A549 (cell line): ENCODE data around the gene BCAS4. TPM values are rescaled to one million over a fixed set of nuclear protein-coding genes. Genes with fewer than 3 reads are reported as not detected.

Experiments used
- ATAC-seq, 2 experiments: fragments of 200-7000 bp in 1 of 2; fragments of >200 bp in 1 of 2; cut with Nextera tagmentation in 1 of 2; cut with Tn5 transposase in 1 of 2; 3 replicates each; pipeline versions ENCODE4 v1.8.0 to v1.9.1; 2018 to 2020; ENCODE audit warnings: mild to moderate bottlenecking in 1 of 2, moderate library complexity in 1 of 2
- CTCF ChIA-PET: fragments of 300-600 bp; sonication (Branson Sonifier 250); formaldehyde crosslinking; extraction: SDS; loops from one replicate; lab custom pipeline; 2021; ENCODE audit warnings: antibody characterized with exemption, inconsistent platforms; lab: Yijun Ruan, JAX
- POLR2A ChIA-PET: fragments of 350-600 bp; formaldehyde crosslinking; extraction: SDS; loops from one replicate; lab custom pipeline; 2021; ENCODE audit warnings: antibody characterized with exemption, inconsistent platforms; lab: Yijun Ruan, JAX
- DNase-seq, 2 experiments: peaks; one replicate each; pipeline versions ENCODE4 v3.0.0 to v3.0.0-alpha.2; 2011 to 2016; ENCODE audit warnings: low read depth in 1 of 2, low spot score in 1 of 2
- FAIRE-seq: peaks from 2 replicates; lab custom pipeline; 2011; peaks lifted over from hg19 to GRCh38; lab: Jason Lieb, UNC
- H3K27ac ChIP-seq, 2 experiments: fragments of >200 bp; sonication (Bioruptor Twin); formaldehyde crosslinking; 3 replicates each; pipeline ENCODE4 v1.5.1; 2016 to 2017
- H3K4me1 ChIP-seq: fragments of >200 bp; sonication (Bioruptor Twin); formaldehyde crosslinking; 3 replicates; pipeline ENCODE4 v1.6.1; 2016
- H3K4me2 ChIP-seq: fragments of >200 bp; sonication (Bioruptor Twin); formaldehyde crosslinking; 3 replicates; pipeline ENCODE4 v1.6.1; 2016
- H3K4me3 ChIP-seq: fragments of >200 bp; sonication (Bioruptor Twin); formaldehyde crosslinking; 3 replicates; pipeline ENCODE4 v1.5.1; 2016
- H3K9me3 ChIP-seq: fragments of >200 bp; sonication (Bioruptor Twin); formaldehyde crosslinking; 3 replicates; pipeline ENCODE4 v1.6.1; 2016
- CHD4 ChIP-seq: fragments of 200-600 bp; sonication (generic); IDR thresholded peaks from 2 replicates; pipeline ENCODE4 v1.6.1; 2016; ENCODE audit warnings: antibody characterized with exemption, mild to moderate bottlenecking, borderline replicate concordance
- EHF ChIP-seq: fragments of 250-450 bp; sonication (Bioruptor Pico); IDR thresholded peaks from 2 replicates; pipeline ENCODE4 v1.5.0; 2020; ENCODE audit warnings: mild to moderate bottlenecking
- GATA3 ChIP-seq: IDR thresholded peaks from 2 replicates; pipeline ENCODE4 v1.6.1; 2012; ENCODE audit warnings: borderline replicate concordance
- HDAC2 ChIP-seq: fragments of 200-600 bp; sonication (generic); IDR thresholded peaks from 2 replicates; pipeline ENCODE4 v1.6.1; 2016
- HOXA7 ChIP-seq: fragments of 250-450 bp; sonication (Bioruptor Pico); IDR thresholded peaks from 2 replicates; pipeline ENCODE4 v1.5.0; 2020; ENCODE audit warnings: mild to moderate bottlenecking, moderate library complexity
- HOXB13 ChIP-seq: fragments of 250-450 bp; sonication (Bioruptor Pico); IDR thresholded peaks from 2 replicates; pipeline ENCODE4 v1.5.0; 2020; ENCODE audit warnings: low read depth, mild to moderate bottlenecking, moderate library complexity
- HOXB5 ChIP-seq: fragments of 250-450 bp; sonication (Bioruptor Pico); IDR thresholded peaks from 2 replicates; pipeline ENCODE4 v1.5.0; 2020; ENCODE audit warnings: mild to moderate bottlenecking, moderate library complexity
- JUNB ChIP-seq: fragments of >200 bp; sonication (Bioruptor Twin); formaldehyde crosslinking; IDR thresholded peaks from 2 replicates; pipeline ENCODE4 v1.6.1; 2016
- KDM5A ChIP-seq: fragments of 200-600 bp; sonication (generic); IDR thresholded peaks from 2 replicates; pipeline ENCODE4 v1.6.1; 2016; ENCODE audit warnings: antibody characterized with exemption, mild to moderate bottlenecking
- MAFK ChIP-seq: fragments of 450-650 bp; IDR thresholded peaks from 2 replicates; pipeline ENCODE4 v1.6.1; 2014; ENCODE audit not compliant: partially characterized antibody
- NFE2L2 ChIP-seq: fragments of 150-350 bp; conservative IDR thresholded peaks from 2 replicates; pipeline ENCODE4 v1.6.1; 2014; ENCODE audit warnings: low read length
- NPAS2 ChIP-seq: fragments of 250-450 bp; sonication (Bioruptor Pico); IDR thresholded peaks from 2 replicates; pipeline ENCODE4 v1.8.0; 2022; ENCODE audit warnings: mild to moderate bottlenecking, moderate library complexity, borderline replicate concordance
- PHF8 ChIP-seq: fragments of 200-600 bp; sonication (generic); IDR thresholded peaks from 2 replicates; pipeline ENCODE4 v1.6.1; 2016; ENCODE audit warnings: low read depth, mild to moderate bottlenecking, antibody characterized with exemption, moderate library complexity, borderline replicate concordance
- SREBF2 ChIP-seq: fragments of 450-650 bp; IDR thresholded peaks from 2 replicates; pipeline ENCODE4 v1.6.1; 2014; ENCODE audit warnings: mild to moderate bottlenecking, moderate library complexity
- TP53 ChIP-seq: fragments of 250-450 bp; sonication (Bioruptor Pico); IDR thresholded peaks from 2 replicates; pipeline ENCODE4 v1.5.0; 2021; ENCODE audit warnings: mild to moderate bottlenecking, moderate library complexity
- ZC3H11A ChIP-seq: fragments of 450-650 bp; IDR thresholded peaks from 2 replicates; pipeline ENCODE4 v1.6.1; 2014; ENCODE audit warnings: antibody characterized with exemption, mild to moderate bottlenecking
- ZFP36 ChIP-seq: fragments of 450-650 bp; IDR thresholded peaks from 2 replicates; pipeline ENCODE4 v1.6.1; 2014; ENCODE audit warnings: borderline replicate concordance; ENCODE audit not compliant: partially characterized antibody
- ZNF302 ChIP-seq: fragments of 250-450 bp; sonication (Bioruptor Pico); IDR thresholded peaks from 2 replicates; pipeline ENCODE4 v1.9.0; 2021; ENCODE audit warnings: inconsistent platforms, mild to moderate bottlenecking, moderate library complexity
- ZSCAN20 ChIP-seq: fragments of 250-450 bp; sonication (Bioruptor Pico); IDR thresholded peaks from 2 replicates; pipeline ENCODE4 v1.8.0; 2022; ENCODE audit warnings: mild to moderate bottlenecking, moderate library complexity
- WGBS: methylation state at CpG from one replicate; pipeline ENCODE4 v1.1.6; 2017; ENCODE audit errors: missing lambda C conversion rate; 5-methylcytosine and 5-hydroxymethylcytosine counted together
- polyA plus RNA-seq, 4 experiments: library from polyadenylated mRNA; depleted of rRNA in 3 of 4; stranded (reverse); fragments of >200 nt; fragmentation: RNase III in 1 of 4; extraction: RNeasy Plus Mini Kit Qiagen cat#74134 plus additional on column Dnase treatment in 1 of 4; gene quantifications; 2 replicates in 3 of 4; 3 replicates in 1 of 4; pipeline ENCODE4 v1.2.3, GENCODE V29; 2011 to 2017
- TF ChIP-seq, protein P1 (sequence below): fragments of 200-600 bp; sonication (generic); IDR thresholded peaks from 2 replicates; pipeline ENCODE4 v1.6.1; 2016; ENCODE audit warnings: antibody characterized with exemption, mild to moderate bottlenecking, moderate library complexity
- TF ChIP-seq, protein P2 (sequence below): fragments of >200 bp; sonication (Bioruptor Twin); formaldehyde crosslinking; IDR thresholded peaks from 3 replicates; pipeline ENCODE4 v1.5.1; 2016

BCAS4 gene
- polyA plus RNA-seq, 2 of the 4 experiments (the other 2 are of a cell fraction) = 16.9 to 48.4 TPM

DNA sequence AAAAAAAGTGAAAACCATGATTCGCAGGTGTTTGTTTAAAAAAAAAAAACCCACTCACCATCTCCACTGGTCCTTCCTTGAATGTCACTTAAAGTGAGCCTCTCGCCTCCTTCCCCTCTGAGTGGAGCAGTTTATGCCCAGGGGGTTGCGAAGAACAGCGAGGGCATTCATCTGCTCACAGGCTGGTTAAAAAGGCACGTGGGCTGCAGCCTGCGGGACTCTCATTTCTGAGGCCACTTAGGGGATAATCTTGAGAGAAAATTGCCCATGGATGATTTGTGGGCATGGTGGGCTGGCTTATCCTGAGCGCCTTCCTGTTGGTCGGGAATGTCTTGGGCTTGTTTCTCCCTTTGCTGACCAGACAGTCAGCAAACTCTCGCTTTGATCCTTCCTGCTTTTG is 18.9 kb downstream of the BCAS4 start:
- POLR2A ChIA-PET = no interaction called here

DNA sequence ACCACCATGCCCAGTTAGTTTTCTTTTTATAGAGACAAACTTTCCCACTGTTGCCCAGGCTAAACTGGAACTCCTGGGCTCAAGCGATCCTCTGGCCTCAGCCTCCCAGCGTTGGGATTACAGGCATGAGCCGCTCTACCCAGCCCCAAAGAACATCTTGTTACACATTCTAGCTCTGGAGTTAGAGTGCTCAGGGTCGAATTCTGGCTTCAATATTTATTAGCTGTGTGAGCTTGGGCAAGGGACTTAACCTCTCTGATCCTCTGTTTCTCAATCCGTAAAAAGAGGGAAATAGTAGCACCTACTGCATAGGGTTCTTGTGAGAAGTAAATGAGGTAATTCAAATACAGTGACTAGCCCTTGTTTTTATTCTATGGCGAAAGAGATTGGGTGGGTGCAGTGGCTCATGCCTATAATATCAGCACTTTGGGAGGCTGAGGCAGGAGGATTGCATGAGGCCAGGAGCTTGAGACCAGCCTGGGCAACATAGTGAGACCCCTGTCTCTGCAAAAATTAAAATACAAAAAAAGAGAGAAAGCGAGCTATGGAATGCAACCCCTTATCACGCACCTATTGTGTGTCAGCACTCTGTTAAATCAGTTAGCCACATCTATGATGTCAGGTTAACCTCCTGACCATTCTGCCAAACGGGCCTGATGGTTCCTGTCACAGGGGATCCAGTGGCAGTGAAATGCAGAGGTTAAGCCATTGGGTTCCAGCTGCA is 19.7 kb downstream of the BCAS4 start:
- 81% methylated on average over 9 of the region's 9 CpGs for WGBS
- CTCF ChIA-PET = interaction anchor here (0.6 to 1.5 kb wide), 6 partner anchors 10 to 173 kb away, joined by 3 read pairs; partner anchors contain the start of gene BCAS4
- H3K4me3 ChIP-seq = no peak overlapping the region
- DNase-seq (no peak), FAIRE-seq (no peak), ATAC-seq (no peak)
- peaks cover 12% of the 10 kb centered on the region for H3K4me1 ChIP-seq
- no peak overlapping the region for H3K27ac ChIP-seq
- POLR2A ChIA-PET = no interaction called here
- no peaks in the 10 kb centered on the region for H3K9me3 ChIP-seq
- TF ChIP-seq ZFP36 (peak; percentile 38), GATA3 (no peak)
- H3K4me2 ChIP-seq = no peak overlapping the region

More for the DNA sequence above, 18.9 kb downstream of the BCAS4 start:
- CTCF ChIA-PET = interaction anchor here (0.9 to 1.8 kb wide), 5 partner anchors 19 to 116 kb away, joined by 3 to 6 read pairs (median 3); partner anchors contain the start of gene BCAS4
- ATAC-seq = no peak
- WGBS = 91% methylated on average over 9 of the region's 9 CpGs
- Histone ChIP-seq H3K4me1 (peaks cover 12% of the 10 kb centered on the region), H3K4me2 (no peak overlapping the region), H3K4me3 (no peak overlapping the region), H3K27ac (no peak overlapping the region)
- TF ChIP-seq GATA3 = no peak
- TF ChIP-seq HOXA7 (CRISPR knock-in tag) = no peak
- no peak for TF ChIP-seq MAFK
- TF ChIP-seq, all 56 proteins: peak for 0
- H3K9me3 ChIP-seq = no peaks in the 10 kb centered on the region
- FAIRE-seq (no peak), DNase-seq (no peak)

DNA sequence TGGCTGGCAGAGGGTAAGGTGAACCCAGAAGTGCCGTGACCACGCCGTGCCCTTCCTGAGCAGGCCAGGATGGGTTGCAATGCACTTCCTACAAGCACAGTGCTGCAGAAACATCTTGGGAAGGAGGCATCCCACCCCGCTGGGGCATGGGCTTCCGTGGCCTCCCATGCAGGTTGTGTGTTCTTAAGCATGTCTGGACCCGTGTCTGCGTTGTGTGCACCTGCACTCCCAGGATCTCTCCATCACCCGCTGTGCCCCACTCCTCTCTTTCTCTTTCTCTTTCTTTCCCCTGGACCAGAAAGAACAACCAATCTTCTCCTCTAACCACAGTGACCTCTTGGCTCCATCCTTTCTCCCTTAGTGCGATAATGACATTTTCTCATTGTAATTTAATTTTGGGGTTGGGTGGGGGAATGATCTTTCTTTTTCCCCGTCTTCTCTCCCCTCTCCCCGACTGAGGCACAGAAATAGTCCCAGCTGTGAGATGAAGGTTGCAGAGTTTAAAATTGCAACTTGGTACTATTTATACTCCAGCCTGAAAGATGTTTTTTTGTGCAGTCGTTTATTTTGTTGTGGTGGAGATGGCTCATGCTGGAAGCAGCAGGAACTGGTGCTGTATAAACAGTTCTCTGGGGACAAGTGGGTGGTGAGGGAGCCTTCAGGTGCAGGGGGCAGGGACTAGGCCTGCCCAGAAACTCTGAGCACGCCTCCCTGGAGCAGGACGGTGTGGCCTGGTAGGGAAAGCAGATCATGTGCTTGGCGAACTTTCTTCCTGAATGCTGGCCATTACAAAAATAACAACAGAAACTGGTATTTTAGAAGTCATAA is 20.5 kb downstream of the BCAS4 start:
- no peak overlapping the region; a peak in 1 of 6 replicates for H3K27ac ChIP-seq
- no peak overlapping the region for H3K4me3 ChIP-seq
- no peak for ATAC-seq
- peaks cover 12% of the 10 kb centered on the region for H3K4me1 ChIP-seq
- no peak overlapping the region for H3K4me2 ChIP-seq
- POLR2A ChIA-PET = no interaction called here
- WGBS = 79% methylated on average over 15 of the region's 15 CpGs
- TF ChIP-seq JUNB (no peak), NPAS2 (CRISPR knock-in tag) (no peak), ZSCAN20 (CRISPR knock-in tag) (no peak), HOXB5 (CRISPR knock-in tag) (no peak)
- TF ChIP-seq, all 56 proteins: peak for 0
- CTCF ChIA-PET = interaction anchor here (0.7 to 1.5 kb wide), 4 partner anchors 11 to 172 kb away, joined by 3 read pairs; partner anchors contain the start of gene BCAS4
- no peak for FAIRE-seq
- DNase-seq = no peak
- H3K9me3 ChIP-seq = no peaks in the 10 kb centered on the region

DNA sequence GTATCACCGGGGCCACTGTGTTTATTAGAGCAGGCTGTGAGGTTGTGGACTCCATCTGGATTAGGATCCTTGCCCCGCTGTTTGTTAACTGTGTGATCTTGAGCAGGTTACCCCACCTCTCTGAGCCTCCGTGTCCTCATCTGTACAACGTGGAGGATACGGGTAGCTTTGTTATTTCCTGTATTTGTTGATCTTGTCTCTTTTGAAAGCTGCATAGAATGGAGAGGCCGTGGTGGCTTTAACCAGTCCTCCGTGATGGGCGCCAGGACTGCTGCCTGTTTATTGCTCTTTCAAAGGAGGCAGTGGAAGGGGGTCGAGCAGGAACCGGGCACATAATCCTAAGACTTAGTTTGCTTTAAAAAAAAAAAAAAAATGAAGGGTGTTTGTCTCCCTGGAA is 22.9 kb downstream of the BCAS4 start:
- FAIRE-seq (no peak), DNase-seq (no peak), ATAC-seq (no peak)
- WGBS = 92% methylated on average over 10 of the region's 10 CpGs
- Histone ChIP-seq H3K4me2 (no peak overlapping the region; the same call in 2 of the 3 replicates), H3K4me1 (peaks cover 12% of the 10 kb centered on the region), H3K27ac (peak overlapping the region; percentile 74 to 88), H3K9me3 (no peaks in the 10 kb centered on the region), H3K4me3 (no peak overlapping the region)
- CTCF ChIA-PET = interaction anchor here (1.2 to 2.9 kb wide), 8 partner anchors 8 to 114 kb away, joined by 3 to 17 read pairs (median 8); partner anchors contain the start of genes ADNP and BCAS4
- TF ChIP-seq EHF (no peak), NPAS2 (CRISPR knock-in tag) (no peak), HOXB13 (CRISPR knock-in tag) (no peak), SREBF2 (no peak), ZC3H11A (no peak), HDAC2 (no peak), ZFP36 (no peak), NFE2L2 (no peak), ZNF302 (CRISPR knock-in tag) (no peak), KDM5A (no peak), CHD4 (no peak), TP53 (CRISPR knock-in tag) (no peak), PHF8 (no peak)
- TF ChIP-seq, protein P1, sequence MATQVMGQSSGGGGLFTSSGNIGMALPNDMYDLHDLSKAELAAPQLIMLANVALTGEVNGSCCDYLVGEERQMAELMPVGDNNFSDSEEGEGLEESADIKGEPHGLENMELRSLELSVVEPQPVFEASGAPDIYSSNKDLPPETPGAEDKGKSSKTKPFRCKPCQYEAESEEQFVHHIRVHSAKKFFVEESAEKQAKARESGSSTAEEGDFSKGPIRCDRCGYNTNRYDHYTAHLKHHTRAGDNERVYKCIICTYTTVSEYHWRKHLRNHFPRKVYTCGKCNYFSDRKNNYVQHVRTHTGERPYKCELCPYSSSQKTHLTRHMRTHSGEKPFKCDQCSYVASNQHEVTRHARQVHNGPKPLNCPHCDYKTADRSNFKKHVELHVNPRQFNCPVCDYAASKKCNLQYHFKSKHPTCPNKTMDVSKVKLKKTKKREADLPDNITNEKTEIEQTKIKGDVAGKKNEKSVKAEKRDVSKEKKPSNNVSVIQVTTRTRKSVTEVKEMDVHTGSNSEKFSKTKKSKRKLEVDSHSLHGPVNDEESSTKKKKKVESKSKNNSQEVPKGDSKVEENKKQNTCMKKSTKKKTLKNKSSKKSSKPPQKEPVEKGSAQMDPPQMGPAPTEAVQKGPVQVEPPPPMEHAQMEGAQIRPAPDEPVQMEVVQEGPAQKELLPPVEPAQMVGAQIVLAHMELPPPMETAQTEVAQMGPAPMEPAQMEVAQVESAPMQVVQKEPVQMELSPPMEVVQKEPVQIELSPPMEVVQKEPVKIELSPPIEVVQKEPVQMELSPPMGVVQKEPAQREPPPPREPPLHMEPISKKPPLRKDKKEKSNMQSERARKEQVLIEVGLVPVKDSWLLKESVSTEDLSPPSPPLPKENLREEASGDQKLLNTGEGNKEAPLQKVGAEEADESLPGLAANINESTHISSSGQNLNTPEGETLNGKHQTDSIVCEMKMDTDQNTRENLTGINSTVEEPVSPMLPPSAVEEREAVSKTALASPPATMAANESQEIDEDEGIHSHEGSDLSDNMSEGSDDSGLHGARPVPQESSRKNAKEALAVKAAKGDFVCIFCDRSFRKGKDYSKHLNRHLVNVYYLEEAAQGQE = no peak
- TF ChIP-seq, protein P2, sequence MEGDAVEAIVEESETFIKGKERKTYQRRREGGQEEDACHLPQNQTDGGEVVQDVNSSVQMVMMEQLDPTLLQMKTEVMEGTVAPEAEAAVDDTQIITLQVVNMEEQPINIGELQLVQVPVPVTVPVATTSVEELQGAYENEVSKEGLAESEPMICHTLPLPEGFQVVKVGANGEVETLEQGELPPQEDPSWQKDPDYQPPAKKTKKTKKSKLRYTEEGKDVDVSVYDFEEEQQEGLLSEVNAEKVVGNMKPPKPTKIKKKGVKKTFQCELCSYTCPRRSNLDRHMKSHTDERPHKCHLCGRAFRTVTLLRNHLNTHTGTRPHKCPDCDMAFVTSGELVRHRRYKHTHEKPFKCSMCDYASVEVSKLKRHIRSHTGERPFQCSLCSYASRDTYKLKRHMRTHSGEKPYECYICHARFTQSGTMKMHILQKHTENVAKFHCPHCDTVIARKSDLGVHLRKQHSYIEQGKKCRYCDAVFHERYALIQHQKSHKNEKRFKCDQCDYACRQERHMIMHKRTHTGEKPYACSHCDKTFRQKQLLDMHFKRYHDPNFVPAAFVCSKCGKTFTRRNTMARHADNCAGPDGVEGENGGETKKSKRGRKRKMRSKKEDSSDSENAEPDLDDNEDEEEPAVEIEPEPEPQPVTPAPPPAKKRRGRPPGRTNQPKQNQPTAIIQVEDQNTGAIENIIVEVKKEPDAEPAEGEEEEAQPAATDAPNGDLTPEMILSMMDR = no peak
- POLR2A ChIA-PET = no interaction called here
